Neural cell (in vitro differentiated cells): ENCODE results near the gene ARHGAP6. TPM values are rescaled to one million over a fixed set of nuclear protein-coding genes. Genes with fewer than 3 reads are reported as not detected.

ENCODE experiments used
- H2AFZ ChIP-seq: fragments of 200-600, 300-800 bp; sonication (generic), shearing (Covaris generic); 2 replicates; pipeline ENCODE4 v1.6.0; 2014; ENCODE audit warnings: low read depth, mild to moderate bottlenecking, antibody characterized with exemption, low read length, moderate library complexity
- H3F3A ChIP-seq: fragments of 200-600 bp; shearing (Covaris generic); 2 replicates; pipeline ENCODE4 v1.6.1; 2016; ENCODE audit warnings: mild to moderate bottlenecking, moderate library complexity, mixed read lengths, antibody characterized with exemption, low read length; ENCODE audit not compliant: insufficient read depth, poor library complexity, severe bottlenecking
- H3K27ac ChIP-seq: fragments of 200-600, 300-800 bp; sonication (generic), shearing (Covaris generic); 2 replicates; pipeline ENCODE4 v1.5.1; 2014; ENCODE audit warnings: mild to moderate bottlenecking, low read length, moderate library complexity
- H3K27me3 ChIP-seq: fragments of 300-800, 200-600 bp; sonication (generic), shearing (Covaris generic); 2 replicates; pipeline ENCODE4 v1.6.0; 2014; ENCODE audit warnings: mild to moderate bottlenecking, low read depth, low read length, moderate library complexity; ENCODE audit not compliant: insufficient read depth
- H3K36me3 ChIP-seq: fragments of 300-800, 200-600 bp; sonication (generic), shearing (Covaris generic); 2 replicates; pipeline ENCODE4 v1.5.1; 2014; ENCODE audit warnings: mild to moderate bottlenecking, antibody characterized with exemption, low read length, moderate library complexity; ENCODE audit not compliant: insufficient read depth
- H3K4me2 ChIP-seq: fragments of 300-800, 200-600 bp; sonication (generic), shearing (Covaris generic); 2 replicates; pipeline ENCODE4 v1.6.0; 2014; ENCODE audit warnings: mild to moderate bottlenecking, low read length
- H3K4me3 ChIP-seq: fragments of 300-800, 200-600 bp; sonication (generic), shearing (Covaris generic); 2 replicates; pipeline ENCODE4 v1.5.1; 2014; ENCODE audit warnings: mild to moderate bottlenecking, low read length, moderate library complexity
- H3K79me2 ChIP-seq: fragments of 200-600 bp; shearing (Covaris generic); replicated peaks from 2 replicates; pipeline ENCODE4 v1.6.0; 2014; ENCODE audit warnings: mild to moderate bottlenecking, low read length, moderate library complexity; ENCODE audit not compliant: insufficient read depth
- H3K9ac ChIP-seq: fragments of 300-800, 200-600 bp; sonication (generic), shearing (Covaris generic); 2 replicates; pipeline ENCODE4 v1.6.1; 2016; ENCODE audit warnings: mild to moderate bottlenecking, low read length, mixed read lengths
- H3K9me2 ChIP-seq: fragments of 200-600 bp; shearing (Covaris generic); 2 replicates; pipeline ENCODE4 v1.6.1; 2016; ENCODE audit warnings: mild to moderate bottlenecking, low read length, mixed read lengths; ENCODE audit not compliant: insufficient read depth
- H3K9me3 ChIP-seq: fragments of 200-600, 300-800 bp; sonication (generic), shearing (Covaris generic); 2 replicates; pipeline ENCODE4 v1.6.1; 2016; ENCODE audit warnings: mild to moderate bottlenecking, mixed run types, low read length, moderate library complexity, mixed read lengths
- H4K20me1 ChIP-seq: fragments of 200-600 bp; shearing (Covaris generic); 2 replicates; pipeline ENCODE4 v1.6.1; 2016; ENCODE audit warnings: mild to moderate bottlenecking, mixed run types; ENCODE audit not compliant: insufficient read depth
- EP300 ChIP-seq: fragments of 450-650 bp; conservative IDR thresholded peaks from 2 replicates; pipeline ENCODE4 v1.6.1; 2014; ENCODE audit warnings: antibody characterized with exemption, mild to moderate bottlenecking, moderate library complexity; ENCODE audit not compliant: poor library complexity, severe bottlenecking
- EZH2 ChIP-seq: fragments of 200-600, 300-800 bp; shearing (Covaris generic), sonication (generic); IDR thresholded peaks from 2 replicates; pipeline ENCODE4 v1.6.1; 2014; ENCODE audit warnings: antibody characterized with exemption, low read length, borderline replicate concordance, mild to moderate bottlenecking; ENCODE audit not compliant: insufficient read depth, poor library complexity, severe bottlenecking
- MXI1 ChIP-seq: fragments of 450-650 bp; conservative IDR thresholded peaks from 2 replicates; pipeline ENCODE4 v1.6.1; 2014; ENCODE audit warnings: antibody characterized with exemption, mild to moderate bottlenecking; ENCODE audit not compliant: poor library complexity, severe bottlenecking
- POLR2AphosphoS5 ChIP-seq: IDR thresholded peaks from 2 replicates; pipeline ENCODE4 v1.6.1; 2012
- RAD21 ChIP-seq: fragments of 450-650 bp; conservative IDR thresholded peaks from 2 replicates; pipeline ENCODE4 v1.6.1; 2014; ENCODE audit warnings: antibody characterized with exemption, mild to moderate bottlenecking, moderate library complexity
- SMC3 ChIP-seq: fragments of 450-650 bp; conservative IDR thresholded peaks from 2 replicates; pipeline ENCODE4 v1.6.1; 2014; ENCODE audit warnings: antibody characterized with exemption, mild to moderate bottlenecking, moderate library complexity; ENCODE audit not compliant: poor library complexity
- TAF1 ChIP-seq: IDR thresholded peaks from 2 replicates; pipeline ENCODE4 v1.6.1; 2012; ENCODE audit warnings: low read depth
- polyA plus RNA-seq: library from polyadenylated mRNA; depleted of rRNA; stranded (reverse); fragments of >200 nt; gene quantifications from 2 replicates; pipeline ENCODE4 v1.2.3, GENCODE V29; 2014
- TF ChIP-seq, protein P1 (sequence below): fragments of 450-650 bp; IDR thresholded peaks from 2 replicates; pipeline ENCODE4 v1.5.1; 2014; ENCODE audit warnings: antibody characterized with exemption, mild to moderate bottlenecking, moderate library complexity; ENCODE audit not compliant: poor library complexity, severe bottlenecking

Gene ARHGAP6
- polyA plus RNA-seq, 1 donor from 2014 or later = 0.40 TPM

DNA sequence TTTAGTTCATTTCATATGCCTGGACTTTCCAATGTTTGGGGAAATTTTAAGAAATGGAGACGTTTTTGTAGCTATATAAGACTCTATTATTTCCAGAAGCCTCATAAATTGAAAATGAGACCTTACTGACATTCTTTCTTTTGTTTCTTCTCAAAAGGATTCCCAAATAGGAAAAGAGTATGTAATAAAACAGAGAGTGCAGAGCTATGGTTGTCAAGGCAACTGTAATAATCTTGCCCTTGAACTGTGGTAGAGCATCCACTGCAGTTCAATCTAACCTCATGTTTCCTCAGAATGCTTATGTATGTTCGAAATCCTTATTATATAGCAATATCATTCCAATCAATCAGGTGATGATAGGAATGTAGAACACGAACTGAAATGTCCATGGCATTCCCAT is 318.4 kb downstream of the ARHGAP6 start:
- Histone ChIP-seq H3K79me2 (no peaks in the 10 kb centered on the region), H3K27me3 (no peaks in the 10 kb centered on the region)

DNA sequence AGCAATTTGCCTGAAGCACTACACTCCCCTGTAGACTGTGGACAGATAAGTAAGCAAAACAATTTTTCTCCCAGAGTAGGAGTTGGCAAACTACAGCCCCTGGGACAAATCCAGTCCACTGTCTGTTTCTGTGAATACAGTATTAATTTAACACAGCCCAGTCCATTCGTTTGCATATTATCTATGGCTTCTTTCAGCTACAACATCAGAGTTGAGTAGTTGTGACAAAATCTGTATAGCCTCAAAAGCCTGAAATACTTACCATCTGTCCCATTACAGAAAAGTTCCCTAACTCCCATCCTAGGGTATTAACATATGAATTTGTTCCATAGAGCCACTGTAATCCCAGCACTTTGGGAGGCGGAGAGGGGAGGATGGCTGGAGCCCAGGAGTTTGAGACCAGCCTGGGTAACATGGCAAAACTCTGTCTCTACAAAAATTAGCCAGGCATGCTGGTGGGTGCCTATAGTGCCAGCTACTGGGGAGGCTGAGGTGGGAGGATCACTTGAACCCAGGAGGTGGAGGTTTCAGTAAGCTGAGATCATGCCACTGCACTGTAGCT is 319.5 kb downstream of the ARHGAP6 start:
- Histone ChIP-seq H3K27ac (no peak overlapping the region), H2AFZ (no peak overlapping the region), H3K27me3 (no peaks in the 10 kb centered on the region), H4K20me1 (no peaks in the 10 kb centered on the region), H3K79me2 (no peaks in the 10 kb centered on the region), H3K4me2 (no peak overlapping the region), H3K9me2 (no peaks in the 10 kb centered on the region), H3K36me3 (no peaks in the 10 kb centered on the region), H3F3A (no peaks in the 10 kb centered on the region), H3K4me3 (no peak overlapping the region), H3K9ac (no peak overlapping the region), H3K9me3 (no peaks in the 10 kb centered on the region)
- TF ChIP-seq, protein P1, sequence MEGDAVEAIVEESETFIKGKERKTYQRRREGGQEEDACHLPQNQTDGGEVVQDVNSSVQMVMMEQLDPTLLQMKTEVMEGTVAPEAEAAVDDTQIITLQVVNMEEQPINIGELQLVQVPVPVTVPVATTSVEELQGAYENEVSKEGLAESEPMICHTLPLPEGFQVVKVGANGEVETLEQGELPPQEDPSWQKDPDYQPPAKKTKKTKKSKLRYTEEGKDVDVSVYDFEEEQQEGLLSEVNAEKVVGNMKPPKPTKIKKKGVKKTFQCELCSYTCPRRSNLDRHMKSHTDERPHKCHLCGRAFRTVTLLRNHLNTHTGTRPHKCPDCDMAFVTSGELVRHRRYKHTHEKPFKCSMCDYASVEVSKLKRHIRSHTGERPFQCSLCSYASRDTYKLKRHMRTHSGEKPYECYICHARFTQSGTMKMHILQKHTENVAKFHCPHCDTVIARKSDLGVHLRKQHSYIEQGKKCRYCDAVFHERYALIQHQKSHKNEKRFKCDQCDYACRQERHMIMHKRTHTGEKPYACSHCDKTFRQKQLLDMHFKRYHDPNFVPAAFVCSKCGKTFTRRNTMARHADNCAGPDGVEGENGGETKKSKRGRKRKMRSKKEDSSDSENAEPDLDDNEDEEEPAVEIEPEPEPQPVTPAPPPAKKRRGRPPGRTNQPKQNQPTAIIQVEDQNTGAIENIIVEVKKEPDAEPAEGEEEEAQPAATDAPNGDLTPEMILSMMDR = no peak
- TF ChIP-seq EP300 (no peak), SMC3 (no peak), MXI1 (no peak), RAD21 (no peak), POLR2AphosphoS5 (no peak), TAF1 (no peak)

More for the DNA sequence above, 318.4 kb downstream of the ARHGAP6 start:
- H3K9ac ChIP-seq = no peak overlapping the region
- no peaks in the 10 kb centered on the region for H3K9me2 ChIP-seq
- H2AFZ ChIP-seq = no peak overlapping the region
- peak overlapping the region; percentile 6 for H3K4me2 ChIP-seq
- H3K4me3 ChIP-seq = no peak overlapping the region
- no peak for TF ChIP-seq MXI1
- TF ChIP-seq RAD21 = no peak
- TF ChIP-seq EP300 = no peak
- TF ChIP-seq TAF1 = no peak
- TF ChIP-seq SMC3 = no peak
- no peak for TF ChIP-seq EZH2
- H3F3A ChIP-seq = no peaks in the 10 kb centered on the region
- no peaks in the 10 kb centered on the region for H3K36me3 ChIP-seq
- H3K9me3 ChIP-seq = no peaks in the 10 kb centered on the region
- H3K27ac ChIP-seq = peak overlapping the region; percentile 65
- H4K20me1 ChIP-seq = no peaks in the 10 kb centered on the region

DNA sequence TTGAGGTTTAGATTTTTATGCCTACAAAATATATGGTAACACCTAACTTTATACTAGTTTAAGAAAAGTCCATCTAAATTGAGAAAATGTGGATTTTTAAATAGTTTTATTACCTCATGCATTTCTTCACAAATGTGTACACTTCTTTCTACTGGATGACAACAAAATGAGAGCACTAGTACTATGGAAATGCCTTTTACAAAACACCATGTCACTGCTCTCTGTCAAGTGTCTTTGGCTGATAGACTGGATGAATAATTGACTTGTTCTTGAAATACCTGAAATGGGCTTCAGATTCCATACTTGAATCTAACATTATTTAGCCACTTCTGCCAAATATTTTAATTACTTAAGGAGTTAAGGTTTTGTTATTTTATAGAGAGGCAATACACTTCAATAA is 323.0 kb downstream of the ARHGAP6 start:
- H3K79me2 ChIP-seq = no peaks in the 10 kb centered on the region
- no peak overlapping the region for H2AFZ ChIP-seq
- no peaks in the 10 kb centered on the region for H3K9me2 ChIP-seq
- H3K27me3 ChIP-seq = no peaks in the 10 kb centered on the region
- no peak overlapping the region for H3K9ac ChIP-seq
- no peak overlapping the region for H3K4me2 ChIP-seq
- no peaks in the 10 kb centered on the region for H4K20me1 ChIP-seq
- H3F3A ChIP-seq = no peaks in the 10 kb centered on the region
- peak overlapping the region; percentile 34 for H3K27ac ChIP-seq
- peak; percentile 29 for TF ChIP-seq EP300
- TF ChIP-seq SMC3 = no peak
- no peak for TF ChIP-seq POLR2AphosphoS5
- no peak for TF ChIP-seq EZH2
- H3K4me3 ChIP-seq = no peak overlapping the region
- H3K36me3 ChIP-seq = no peaks in the 10 kb centered on the region
- no peaks in the 10 kb centered on the region for H3K9me3 ChIP-seq
